Neural progenitor cell (in vitro differentiated cells): Measurements from ENCODE around the gene PRRX2. TPM values are rescaled to one million over a fixed set of nuclear protein-coding genes. Genes with fewer than 3 reads are reported as not detected.

Experiments used
- DNase-seq: peaks from one replicate; pipeline ENCODE4 v3.0.0-alpha.2; 2016; ENCODE audit warnings: low spot score
- H2AFZ ChIP-seq: fragments of 200-600 bp; sonication (generic); replicated peaks from 2 replicates; pipeline ENCODE4 v1.6.1; 2016; ENCODE audit warnings: antibody characterized with exemption
- H3F3A ChIP-seq: fragments of 200-600 bp; sonication (generic); 2 replicates; pipeline ENCODE4 v1.6.1; 2016; ENCODE audit warnings: antibody characterized with exemption, low read depth
- H3K27ac ChIP-seq: fragments of 200-600 bp; sonication (generic); 2 replicates; pipeline ENCODE4 v1.5.1; 2016; ENCODE audit warnings: mild to moderate bottlenecking
- H3K27me3 ChIP-seq: fragments of 200-600 bp; sonication (generic); 2 replicates; pipeline ENCODE4 v1.6.1; 2016; ENCODE audit warnings: mild to moderate bottlenecking, moderate library complexity
- H3K36me3 ChIP-seq: fragments of 200-600 bp; sonication (generic); 2 replicates; pipeline ENCODE4 v1.5.1; 2016
- H3K4me1 ChIP-seq: fragments of 200-600 bp; sonication (generic); 2 replicates; pipeline ENCODE4 v1.6.1; 2016; ENCODE audit warnings: mixed run types
- H3K4me2 ChIP-seq: fragments of 200-600 bp; sonication (generic); 2 replicates; pipeline ENCODE4 v1.6.1; 2016
- H3K4me3 ChIP-seq: fragments of 200-600 bp; sonication (generic); 2 replicates; pipeline ENCODE4 v1.5.1; 2016
- H3K79me2 ChIP-seq: fragments of 200-600 bp; sonication (generic); 2 replicates; pipeline ENCODE4 v1.6.1; 2016; ENCODE audit warnings: low read depth
- H3K9ac ChIP-seq: fragments of 200-600 bp; sonication (generic); 2 replicates; pipeline ENCODE4 v1.6.1; 2016
- H3K9me3 ChIP-seq: fragments of 200-600 bp; sonication (generic); 2 replicates; pipeline ENCODE4 v1.5.1; 2016; ENCODE audit warnings: low read depth
- H4K20me1 ChIP-seq: fragments of 200-600 bp; sonication (generic); 2 replicates; pipeline ENCODE4 v1.6.1; 2016; ENCODE audit warnings: low read depth
- H3K27ac Mint-ChIP-seq: 3 replicates; pipeline ENCODE4 v1.8.0; 2021; ENCODE audit warnings: mixed read lengths
- H3K27me3 Mint-ChIP-seq: 2 replicates; pipeline ENCODE4 v1.8.0; 2022; ENCODE audit warnings: low read depth, mild to moderate bottlenecking, inconsistent platforms, moderate library complexity, mixed read lengths; ENCODE audit not compliant: insufficient read depth
- H3K36me3 Mint-ChIP-seq: 3 replicates; pipeline ENCODE4 v1.8.0; 2021; ENCODE audit warnings: mixed read lengths
- H3K4me1 Mint-ChIP-seq: 3 replicates; pipeline ENCODE4 v1.8.0; 2021; ENCODE audit warnings: mixed read lengths
- H3K4me3 Mint-ChIP-seq: 3 replicates; pipeline ENCODE4 v1.8.0; 2021; ENCODE audit warnings: mild to moderate bottlenecking, moderate library complexity, mixed read lengths
- H3K9me3 Mint-ChIP-seq: 3 replicates; pipeline ENCODE4 v1.8.0; 2020; ENCODE audit warnings: mixed read lengths
- CTCF ChIP-seq: fragments of 200-600 bp; sonication (generic); IDR thresholded peaks from 2 replicates; pipeline ENCODE4 v1.5.1; 2017; ENCODE audit warnings: antibody characterized with exemption, mild to moderate bottlenecking
- EZH2 ChIP-seq: fragments of 200-600 bp; sonication (generic); IDR thresholded peaks from 2 replicates; pipeline ENCODE4 v1.6.1; 2017; ENCODE audit warnings: antibody characterized with exemption, mild to moderate bottlenecking, moderate library complexity
- EZH2phosphoT487 ChIP-seq: fragments of 200-600 bp; sonication (generic); IDR thresholded peaks from 2 replicates; pipeline ENCODE4 v1.6.1; 2017; ENCODE audit warnings: antibody characterized with exemption
- total RNA-seq: library from RNA; depleted of rRNA; stranded (reverse); fragments of >200 nt; gene quantifications from 2 replicates; pipeline ENCODE4 v1.2.3, GENCODE V29; 2015; ENCODE audit warnings: low replicate concordance

The PRRX2 gene
- total RNA-seq, 1 donor from 2014 or later: 1.5 TPM

- Histone ChIP-seq H3K79me2 (no peaks in the 10 kb centered on the region), H3K27ac (no peak overlapping the region), H3K9ac (no peak overlapping the region), H3K4me3 (no peak overlapping the region), H3K9me3 (no peaks in the 10 kb centered on the region), H2AFZ (peak overlapping the region; percentile 55), H4K20me1 (no peaks in the 10 kb centered on the region), H3K36me3 (no peaks in the 10 kb centered on the region), H3K4me2 (no peak overlapping the region), H3F3A (no peaks in the 10 kb centered on the region), H3K4me1 (peaks cover 7% of the 10 kb centered on the region), H3K27me3 (no peaks in the 10 kb centered on the region)
- H3K27ac Mint-ChIP-seq: peak overlapping the region; percentile 18
- peaks cover 2% of the 10 kb centered on the region for H3K27me3 Mint-ChIP-seq
- no peaks in the 10 kb centered on the region for H3K36me3 Mint-ChIP-seq
- H3K4me1 Mint-ChIP-seq: peaks cover 30% of the 10 kb centered on the region
- H3K9me3 Mint-ChIP-seq: no peaks in the 10 kb centered on the region
- no peak for DNase-seq
- H3K4me3 Mint-ChIP-seq: no peak overlapping the region
- TF ChIP-seq EZH2phosphoT487 (no peak), EZH2 (no peak), CTCF (no peak)
These were observed 97.8 kb downstream of the PRRX2 start for GRCh38 chr9:129762985-129763926.

GRCh38 chr9:129765764-129766317 lies 100.4 kb downstream of the PRRX2 start:
- H3K4me1 ChIP-seq: peaks cover 7% of the 10 kb centered on the region
- no peaks in the 10 kb centered on the region for H3K9me3 Mint-ChIP-seq
- H3K27me3 Mint-ChIP-seq: peaks cover 2% of the 10 kb centered on the region
- no peak overlapping the region for H3K4me3 Mint-ChIP-seq
- no peaks in the 10 kb centered on the region for H3K36me3 Mint-ChIP-seq
- H4K20me1 ChIP-seq: no peaks in the 10 kb centered on the region
- DNase-seq: no peak
- no peaks in the 10 kb centered on the region for H3K9me3 ChIP-seq
- H3K36me3 ChIP-seq: no peaks in the 10 kb centered on the region
- H3K27me3 ChIP-seq: no peaks in the 10 kb centered on the region
- H3K27ac ChIP-seq: no peak overlapping the region
- TF ChIP-seq EZH2phosphoT487: no peak
- TF ChIP-seq CTCF: no peak
- no peak for TF ChIP-seq EZH2
- H3K4me2 ChIP-seq: no peak overlapping the region
- H3K4me3 ChIP-seq: no peak overlapping the region
- no peak overlapping the region for H3K27ac Mint-ChIP-seq
- H3K9ac ChIP-seq: no peak overlapping the region
- no peak overlapping the region for H2AFZ ChIP-seq
- H3K4me1 Mint-ChIP-seq: peaks cover 29% of the 10 kb centered on the region
- no peaks in the 10 kb centered on the region for H3F3A ChIP-seq
- H3K79me2 ChIP-seq: no peaks in the 10 kb centered on the region

- no peak overlapping the region for H3K27ac Mint-ChIP-seq
- Histone ChIP-seq H2AFZ (no peak overlapping the region), H3F3A (no peaks in the 10 kb centered on the region), H3K9me3 (no peaks in the 10 kb centered on the region), H4K20me1 (no peaks in the 10 kb centered on the region), H3K27ac (no peak overlapping the region), H3K79me2 (no peaks in the 10 kb centered on the region), H3K4me2 (no peak overlapping the region), H3K4me1 (no peaks in the 10 kb centered on the region), H3K27me3 (no peaks in the 10 kb centered on the region), H3K4me3 (no peak overlapping the region), H3K36me3 (no peaks in the 10 kb centered on the region), H3K9ac (no peak overlapping the region)
- H3K4me1 Mint-ChIP-seq: peaks cover 5% of the 10 kb centered on the region
- H3K9me3 Mint-ChIP-seq: no peaks in the 10 kb centered on the region
- H3K36me3 Mint-ChIP-seq: no peaks in the 10 kb centered on the region
- peaks cover 2% of the 10 kb centered on the region for H3K27me3 Mint-ChIP-seq
- no peak overlapping the region for H3K4me3 Mint-ChIP-seq
- no peak for TF ChIP-seq EZH2phosphoT487
- TF ChIP-seq CTCF: no peak
- TF ChIP-seq EZH2: no peak
- DNase-seq: no peak
These were observed 103.0 kb downstream of the PRRX2 start for GRCh38 chr9:129768486-129768885.
